Uterus (tissue), 2 donors: Measurements from ENCODE around the gene PRKG1.

Experiments
- POLR2A ChIP-seq, 2 donors: fragments of 450-650 bp; IDR thresholded peaks; one replicate each; pipeline ENCODE4 v1.6.1; 2016; ENCODE audit warnings: antibody characterized with exemption in 2 of 2, mild to moderate bottlenecking in 1 of 2, moderate library complexity in 1 of 2
- TF ChIP-seq, protein P1 (sequence below), 4 experiments: fragments of 200-600 bp in 2 of 4; fragments of 450-650 bp in 2 of 4; sonication (generic) in 2 of 4; IDR thresholded peaks; one replicate each; pipeline ENCODE4 v1.5.1; 2016 to 2019; ENCODE audit warnings: antibody characterized with exemption in 4 of 4, mild to moderate bottlenecking in 2 of 4, moderate library complexity in 1 of 4

DNA sequence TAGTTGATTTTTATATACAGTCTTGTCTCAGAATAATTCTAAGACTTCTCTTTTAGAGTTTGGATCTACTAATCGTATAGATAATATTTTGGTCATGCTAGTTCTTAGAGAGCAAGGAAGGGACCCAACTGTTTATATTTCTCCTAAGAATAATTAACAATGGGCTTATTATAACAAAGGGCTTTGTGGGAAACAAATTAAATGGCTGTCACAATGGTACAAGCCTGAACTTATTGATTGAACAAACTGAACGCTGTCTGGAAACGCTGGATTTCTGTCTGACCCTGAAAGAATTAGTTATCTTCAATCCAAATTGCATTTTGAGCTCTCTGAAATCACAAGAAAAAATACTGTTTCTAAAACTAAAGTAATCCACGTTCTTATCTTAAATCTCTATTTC lies 568.3 kb downstream of the PRKG1 start:
- TF ChIP-seq, protein P1, sequence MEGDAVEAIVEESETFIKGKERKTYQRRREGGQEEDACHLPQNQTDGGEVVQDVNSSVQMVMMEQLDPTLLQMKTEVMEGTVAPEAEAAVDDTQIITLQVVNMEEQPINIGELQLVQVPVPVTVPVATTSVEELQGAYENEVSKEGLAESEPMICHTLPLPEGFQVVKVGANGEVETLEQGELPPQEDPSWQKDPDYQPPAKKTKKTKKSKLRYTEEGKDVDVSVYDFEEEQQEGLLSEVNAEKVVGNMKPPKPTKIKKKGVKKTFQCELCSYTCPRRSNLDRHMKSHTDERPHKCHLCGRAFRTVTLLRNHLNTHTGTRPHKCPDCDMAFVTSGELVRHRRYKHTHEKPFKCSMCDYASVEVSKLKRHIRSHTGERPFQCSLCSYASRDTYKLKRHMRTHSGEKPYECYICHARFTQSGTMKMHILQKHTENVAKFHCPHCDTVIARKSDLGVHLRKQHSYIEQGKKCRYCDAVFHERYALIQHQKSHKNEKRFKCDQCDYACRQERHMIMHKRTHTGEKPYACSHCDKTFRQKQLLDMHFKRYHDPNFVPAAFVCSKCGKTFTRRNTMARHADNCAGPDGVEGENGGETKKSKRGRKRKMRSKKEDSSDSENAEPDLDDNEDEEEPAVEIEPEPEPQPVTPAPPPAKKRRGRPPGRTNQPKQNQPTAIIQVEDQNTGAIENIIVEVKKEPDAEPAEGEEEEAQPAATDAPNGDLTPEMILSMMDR (IDR thresholded peaks at IDR 0.05) = no peak
- no peak for TF ChIP-seq POLR2A (IDR thresholded peaks at IDR 0.05)
